Hepatocyte (in vitro differentiated cells): ENCODE measurements around the gene PMAIP1. TPM values are rescaled to one million over a fixed set of nuclear protein-coding genes. Genes with fewer than 3 reads are reported as not detected.

Experiments
- DNase-seq: peaks from one replicate; pipeline ENCODE4 v3.0.0-alpha.2; 2016; ENCODE audit warnings: low spot score
- H2AFZ ChIP-seq: fragments of 200-600 bp; sonication (generic); 2 replicates; pipeline ENCODE4 v1.6.0; 2016; ENCODE audit warnings: antibody characterized with exemption, mild to moderate bottlenecking
- H3K27ac ChIP-seq: fragments of 200-600 bp; sonication (generic); 2 replicates; pipeline ENCODE4 v1.5.1; 2016; ENCODE audit warnings: mild to moderate bottlenecking
- H3K27me3 ChIP-seq: fragments of 200-600 bp; sonication (generic); 2 replicates; pipeline ENCODE4 v1.6.1; 2016
- H3K36me3 ChIP-seq: fragments of 200-600 bp; sonication (generic); replicated peaks from 2 replicates; pipeline ENCODE4 v1.5.1; 2016; ENCODE audit warnings: low read depth; ENCODE audit not compliant: insufficient read depth
- H3K4me1 ChIP-seq: fragments of 200-600 bp; sonication (generic); 2 replicates; pipeline ENCODE4 v1.5.1; 2016; ENCODE audit warnings: mild to moderate bottlenecking, moderate library complexity; ENCODE audit not compliant: insufficient read depth
- H3K4me2 ChIP-seq: fragments of 200-600 bp; sonication (generic); 2 replicates; pipeline ENCODE4 v1.6.0; 2016
- H3K4me3 ChIP-seq: fragments of 200-600 bp; sonication (generic); 2 replicates; pipeline ENCODE4 v1.5.1; 2016; ENCODE audit warnings: mild to moderate bottlenecking
- H3K79me2 ChIP-seq: fragments of 200-600 bp; sonication (generic); 2 replicates; pipeline ENCODE4 v1.6.0; 2017; ENCODE audit warnings: mild to moderate bottlenecking
- H3K9me2 ChIP-seq: fragments of 200-600 bp; sonication (generic); replicated peaks from 2 replicates; pipeline ENCODE4 v1.6.0; 2017; ENCODE audit warnings: mild to moderate bottlenecking; ENCODE audit not compliant: insufficient read depth
- H3K9me3 ChIP-seq: fragments of 200-600 bp; sonication (generic); 2 replicates; pipeline ENCODE4 v1.5.1; 2016; ENCODE audit warnings: low read depth, mild to moderate bottlenecking
- H4K20me1 ChIP-seq: fragments of 200-600 bp; sonication (generic); 2 replicates; pipeline ENCODE4 v1.6.0; 2016; ENCODE audit warnings: mild to moderate bottlenecking; ENCODE audit not compliant: insufficient read depth, poor library complexity, severe bottlenecking
- EZH2 ChIP-seq: fragments of 200-600 bp; sonication (generic); IDR thresholded peaks from 2 replicates; pipeline ENCODE4 v1.6.1; 2016; ENCODE audit warnings: antibody characterized with exemption, mild to moderate bottlenecking, borderline replicate concordance
- EZH2phosphoT487 ChIP-seq: fragments of 200-600 bp; sonication (generic); IDR thresholded peaks from one replicate; pipeline ENCODE4 v1.6.1; 2018; ENCODE audit warnings: antibody characterized with exemption, mild to moderate bottlenecking, low read depth, moderate library complexity; ENCODE audit not compliant: unreplicated experiment, severe bottlenecking
- WGBS: methylation state at CpG from one replicate; pipeline ENCODE4 v1.1.6; 2016; ENCODE audit warnings: low lambda C conversion rate; ENCODE audit errors: missing lambda C conversion rate; 5-methylcytosine and 5-hydroxymethylcytosine counted together
- polyA plus RNA-seq: library from polyadenylated mRNA; unstranded; fragments of >200 nt; fragmentation: Nextera tagmentation; extraction: Ambion mirVana; gene quantifications from 2 replicates; pipeline ENCODE4 v1.2.1, GENCODE V29; 2016
- total RNA-seq: library from RNA; depleted of rRNA; stranded (reverse); fragments of >200 nt; gene quantifications from 2 replicates; pipeline ENCODE4 v1.2.3, GENCODE V29; 2014
- TF ChIP-seq, protein P1 (sequence below): fragments of 200-600 bp; sonication (generic); IDR thresholded peaks from 2 replicates; pipeline ENCODE4 v1.5.1; 2016; ENCODE audit warnings: antibody characterized with exemption, mild to moderate bottlenecking; ENCODE audit not compliant: poor library complexity

The PMAIP1 gene
- total and polyA plus RNA-seq, 2 experiments from 2014 or later = 7.7 to 10.2 TPM

- 83% methylated on average over 6 of the region's 6 CpGs for WGBS
- H3K4me2 ChIP-seq = no peak overlapping the region
- H3K9me2 ChIP-seq = no peaks in the 10 kb centered on the region
Observed at GRCh38 chr18:59923539-59924196, 23.9 kb downstream of the PMAIP1 start.

GRCh38 chr18:59926131-59926530 lies 26.3 kb downstream of the PMAIP1 start:
- H3K4me1 ChIP-seq = no peaks in the 10 kb centered on the region
- TF ChIP-seq EZH2 = no peak
- TF ChIP-seq EZH2phosphoT487 = no peak
- TF ChIP-seq, protein P1, sequence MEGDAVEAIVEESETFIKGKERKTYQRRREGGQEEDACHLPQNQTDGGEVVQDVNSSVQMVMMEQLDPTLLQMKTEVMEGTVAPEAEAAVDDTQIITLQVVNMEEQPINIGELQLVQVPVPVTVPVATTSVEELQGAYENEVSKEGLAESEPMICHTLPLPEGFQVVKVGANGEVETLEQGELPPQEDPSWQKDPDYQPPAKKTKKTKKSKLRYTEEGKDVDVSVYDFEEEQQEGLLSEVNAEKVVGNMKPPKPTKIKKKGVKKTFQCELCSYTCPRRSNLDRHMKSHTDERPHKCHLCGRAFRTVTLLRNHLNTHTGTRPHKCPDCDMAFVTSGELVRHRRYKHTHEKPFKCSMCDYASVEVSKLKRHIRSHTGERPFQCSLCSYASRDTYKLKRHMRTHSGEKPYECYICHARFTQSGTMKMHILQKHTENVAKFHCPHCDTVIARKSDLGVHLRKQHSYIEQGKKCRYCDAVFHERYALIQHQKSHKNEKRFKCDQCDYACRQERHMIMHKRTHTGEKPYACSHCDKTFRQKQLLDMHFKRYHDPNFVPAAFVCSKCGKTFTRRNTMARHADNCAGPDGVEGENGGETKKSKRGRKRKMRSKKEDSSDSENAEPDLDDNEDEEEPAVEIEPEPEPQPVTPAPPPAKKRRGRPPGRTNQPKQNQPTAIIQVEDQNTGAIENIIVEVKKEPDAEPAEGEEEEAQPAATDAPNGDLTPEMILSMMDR = no peak
- H3K9me2 ChIP-seq = no peaks in the 10 kb centered on the region
- no peaks in the 10 kb centered on the region for H3K36me3 ChIP-seq
- H3K9me3 ChIP-seq = no peaks in the 10 kb centered on the region
- no peak overlapping the region for H3K27ac ChIP-seq
- DNase-seq = no peak
- no peaks in the 10 kb centered on the region for H3K79me2 ChIP-seq
- WGBS = 97% methylated on average over 5 of the region's 5 CpGs
- no peaks in the 10 kb centered on the region for H3K27me3 ChIP-seq
- H4K20me1 ChIP-seq = no peaks in the 10 kb centered on the region
- H3K4me2 ChIP-seq = no peak overlapping the region
- H2AFZ ChIP-seq = no peak overlapping the region
- no peak overlapping the region for H3K4me3 ChIP-seq

More at GRCh38 chr18:59923539-59924196, 23.9 kb downstream of the PMAIP1 start:
- no peak overlapping the region for H2AFZ ChIP-seq
- H3K79me2 ChIP-seq = no peaks in the 10 kb centered on the region
- TF ChIP-seq EZH2 = no peak
- TF ChIP-seq, protein P1 = no peak
- no peak for TF ChIP-seq EZH2phosphoT487
- H4K20me1 ChIP-seq = no peaks in the 10 kb centered on the region
- H3K27me3 ChIP-seq = no peaks in the 10 kb centered on the region
- no peaks in the 10 kb centered on the region for H3K9me3 ChIP-seq
- H3K4me3 ChIP-seq = no peak overlapping the region
- no peak for DNase-seq
- H3K36me3 ChIP-seq = no peaks in the 10 kb centered on the region
- H3K27ac ChIP-seq = no peak overlapping the region
- no peaks in the 10 kb centered on the region for H3K4me1 ChIP-seq

GRCh38 chr18:59927246-59927825 lies 27.5 kb downstream of the PMAIP1 start:
- Histone ChIP-seq H3K36me3 (no peaks in the 10 kb centered on the region), H3K79me2 (no peaks in the 10 kb centered on the region), H4K20me1 (no peaks in the 10 kb centered on the region), H3K27ac (no peak overlapping the region), H3K9me3 (no peaks in the 10 kb centered on the region), H2AFZ (no peak overlapping the region), H3K27me3 (no peaks in the 10 kb centered on the region), H3K4me2 (no peak overlapping the region), H3K9me2 (no peaks in the 10 kb centered on the region), H3K4me3 (no peak overlapping the region), H3K4me1 (no peaks in the 10 kb centered on the region)
- no peak for DNase-seq
- 66% methylated on average over 5 of the region's 5 CpGs for WGBS
- TF ChIP-seq EZH2phosphoT487 (no peak), EZH2 (no peak)
- TF ChIP-seq, protein P1 = no peak
